CD8-positive, alpha-beta memory T cell (primary cell): ENCODE results near the gene SART3. TPM values are rescaled to one million over a fixed set of nuclear protein-coding genes. Genes with fewer than 3 reads are reported as not detected.
A peak's percentile ranks its signal among the peaks of the same experiment; 100 is the strongest.

ENCODE experiments used
- CTCF ChIA-PET: fragments of 350-600 bp; sonication (Branson Sonifier 250); formaldehyde crosslinking; loops from one replicate; lab custom pipeline; 2021; ENCODE audit warnings: antibody characterized with exemption; lab: Charles Lee
- POLR2A ChIA-PET: fragments of 350-600 bp; sonication (Branson Sonifier 250); formaldehyde crosslinking; loops from one replicate; lab custom pipeline; 2021; ENCODE audit warnings: antibody characterized with exemption; lab: Charles Lee
- DNase-seq, 5 donors: peaks; one replicate each; pipeline versions ENCODE4 v3.0.0 to v3.0.0-alpha.2; 2020 to 2022; ENCODE audit warnings: mixed read lengths in 1 of 5
- H3K27ac ChIP-seq: one replicate; pipeline ENCODE4 v1.7.0; 2013; ENCODE audit warnings: low read depth, mild to moderate bottlenecking, low read length, moderate library complexity
- H3K27me3 ChIP-seq: 2 replicates; pipeline ENCODE4 v1.7.0; 2013; ENCODE audit warnings: low read length, mild to moderate bottlenecking; ENCODE audit not compliant: insufficient read depth, poor library complexity, severe bottlenecking
- H3K36me3 ChIP-seq: 2 replicates; pipeline ENCODE4 v1.7.0; 2013; ENCODE audit warnings: mild to moderate bottlenecking, low read length, moderate library complexity; ENCODE audit not compliant: insufficient read depth
- H3K4me1 ChIP-seq: 2 replicates; pipeline ENCODE4 v1.7.0; 2013; ENCODE audit warnings: mild to moderate bottlenecking, low read length, moderate library complexity; ENCODE audit not compliant: insufficient read depth
- H3K4me3 ChIP-seq: 2 replicates; pipeline ENCODE4 v1.7.0; 2013; ENCODE audit warnings: mild to moderate bottlenecking, low read length
- H3K9me3 ChIP-seq: 2 replicates; pipeline ENCODE4 v1.7.0; 2013; ENCODE audit warnings: mild to moderate bottlenecking, low read length
- H3K27ac Mint-ChIP-seq, 8 donors: one replicate each; pipeline ENCODE4 v1.8.0; 2020 to 2021; ENCODE audit warnings: mixed read lengths in 8 of 8, mild to moderate bottlenecking in 6 of 8, inconsistent platforms in 3 of 8, moderate library complexity in 3 of 8
- H3K27me3 Mint-ChIP-seq, 2 donors: one replicate each; pipeline ENCODE4 v1.8.0; 2020 to 2021; ENCODE audit warnings: mixed read lengths in 2 of 2, mild to moderate bottlenecking in 1 of 2, moderate library complexity in 1 of 2
- H3K36me3 Mint-ChIP-seq, 3 donors: one replicate each; pipeline ENCODE4 v1.8.0; 2020 to 2021; ENCODE audit warnings: mixed read lengths in 3 of 3, inconsistent platforms in 1 of 3, mild to moderate bottlenecking in 1 of 3
- H3K4me1 Mint-ChIP-seq, 3 donors: one replicate each; pipeline ENCODE4 v1.8.0; 2020 to 2021; ENCODE audit warnings: mixed read lengths in 3 of 3, inconsistent platforms in 1 of 3, mild to moderate bottlenecking in 1 of 3
- H3K4me3 Mint-ChIP-seq, 7 donors: one replicate each; pipeline ENCODE4 v1.8.0; 2020 to 2021; ENCODE audit warnings: mixed read lengths in 7 of 7, mild to moderate bottlenecking in 6 of 7, moderate library complexity in 4 of 7, inconsistent platforms in 2 of 7
- H3K9me3 Mint-ChIP-seq, 5 donors: one replicate each; pipeline ENCODE4 v1.8.0; 2020 to 2022; ENCODE audit warnings: mixed read lengths in 5 of 5, mild to moderate bottlenecking in 3 of 5, moderate library complexity in 2 of 5, inconsistent platforms in 1 of 5
- polyA plus RNA-seq: library from polyadenylated mRNA; unstranded; fragments of 300-500 nt; fragmentation: Illumina TruSeq; gene quantifications from one replicate; pipeline ENCODE4 v1.2.3, GENCODE V29; 2021
- total RNA-seq, 2 experiments: library from RNA; stranded (reverse); gene quantifications; one replicate each; pipeline ENCODE4 v1.2.3, GENCODE V29; 2021

SART3 gene, protein sequence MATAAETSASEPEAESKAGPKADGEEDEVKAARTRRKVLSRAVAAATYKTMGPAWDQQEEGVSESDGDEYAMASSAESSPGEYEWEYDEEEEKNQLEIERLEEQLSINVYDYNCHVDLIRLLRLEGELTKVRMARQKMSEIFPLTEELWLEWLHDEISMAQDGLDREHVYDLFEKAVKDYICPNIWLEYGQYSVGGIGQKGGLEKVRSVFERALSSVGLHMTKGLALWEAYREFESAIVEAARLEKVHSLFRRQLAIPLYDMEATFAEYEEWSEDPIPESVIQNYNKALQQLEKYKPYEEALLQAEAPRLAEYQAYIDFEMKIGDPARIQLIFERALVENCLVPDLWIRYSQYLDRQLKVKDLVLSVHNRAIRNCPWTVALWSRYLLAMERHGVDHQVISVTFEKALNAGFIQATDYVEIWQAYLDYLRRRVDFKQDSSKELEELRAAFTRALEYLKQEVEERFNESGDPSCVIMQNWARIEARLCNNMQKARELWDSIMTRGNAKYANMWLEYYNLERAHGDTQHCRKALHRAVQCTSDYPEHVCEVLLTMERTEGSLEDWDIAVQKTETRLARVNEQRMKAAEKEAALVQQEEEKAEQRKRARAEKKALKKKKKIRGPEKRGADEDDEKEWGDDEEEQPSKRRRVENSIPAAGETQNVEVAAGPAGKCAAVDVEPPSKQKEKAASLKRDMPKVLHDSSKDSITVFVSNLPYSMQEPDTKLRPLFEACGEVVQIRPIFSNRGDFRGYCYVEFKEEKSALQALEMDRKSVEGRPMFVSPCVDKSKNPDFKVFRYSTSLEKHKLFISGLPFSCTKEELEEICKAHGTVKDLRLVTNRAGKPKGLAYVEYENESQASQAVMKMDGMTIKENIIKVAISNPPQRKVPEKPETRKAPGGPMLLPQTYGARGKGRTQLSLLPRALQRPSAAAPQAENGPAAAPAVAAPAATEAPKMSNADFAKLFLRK
- total RNA-seq (10 to 100 TPM; 82.4 to 82.7 TPM), polyA plus RNA-seq (40.1 TPM)

DNA sequence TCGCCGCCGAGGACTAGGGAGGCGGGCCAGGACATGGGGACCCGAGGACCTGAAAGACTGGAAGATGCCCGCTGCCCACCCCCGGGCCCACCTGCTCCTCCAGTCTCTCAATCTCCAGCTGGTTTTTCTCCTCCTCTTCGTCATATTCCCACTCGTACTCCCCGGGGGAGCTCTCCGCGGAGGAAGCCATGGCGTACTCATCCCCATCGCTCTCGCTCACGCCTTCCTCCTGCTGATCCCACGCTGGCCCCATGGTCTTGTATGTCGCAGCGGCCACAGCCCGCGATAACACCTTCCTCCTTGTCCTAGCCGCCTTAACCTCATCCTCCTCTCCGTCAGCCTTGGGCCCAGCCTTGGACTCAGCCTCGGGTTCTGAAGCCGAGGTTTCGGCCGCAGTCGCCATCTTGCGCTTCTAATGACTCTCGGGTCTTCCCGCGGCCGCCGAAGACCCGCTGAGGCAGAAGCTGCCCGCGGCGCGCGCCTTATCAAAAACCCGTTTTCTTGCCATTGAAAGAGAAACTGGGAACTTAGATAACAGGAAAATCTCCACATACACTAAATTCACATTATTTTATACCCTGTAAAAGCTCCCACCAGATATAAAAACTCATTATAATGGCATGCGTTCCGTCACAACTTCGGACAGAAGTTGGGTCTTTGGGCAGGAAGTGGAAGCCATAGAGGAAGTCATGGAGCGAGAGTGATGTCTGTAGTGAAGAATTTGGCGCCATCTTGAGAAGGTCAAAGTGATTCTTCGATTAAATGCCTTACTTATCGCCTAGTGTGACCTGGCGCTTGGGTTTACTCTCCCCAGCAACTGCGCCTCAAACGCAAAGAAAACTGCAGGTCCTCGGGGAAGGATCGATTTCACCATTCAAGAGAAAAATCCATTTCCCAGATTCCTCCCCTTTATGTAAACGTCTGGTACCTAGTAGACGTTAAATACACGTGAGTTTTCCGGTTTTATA is at the start of gene SART3:
Gene SART3, minus strand, starts transcription at position 422 of the 968 bp plus-strand sequence. Its CDS starts 19 bp downstream, at position 403.
- Mint-ChIP-seq H3K27me3 (no peaks in the 10 kb centered on the region), H3K4me3 (peak within 1 kb of the TSS; percentile 98 to 100 (median 100)), H3K9me3 (no peaks in the 10 kb centered on the region), H3K27ac (peak within 1 kb of the TSS; percentile 97 to 100 (median 100)), H3K36me3 (peaks cover 0 to 73% (median 5%) of the 10 kb centered on the region in 3 donors), H3K4me1 (peaks cover 62 to 83% (median 77%) of the 10 kb centered on the region in 3 donors)
- Histone ChIP-seq H3K36me3 (peaks cover 25% of the 10 kb centered on the region), H3K9me3 (no peaks in the 10 kb centered on the region), H3K27me3 (no peaks in the 10 kb centered on the region), H3K4me1 (peaks cover 59% of the 10 kb centered on the region), H3K4me3 (peak within 1 kb of the TSS; percentile 96), H3K27ac (peak within 1 kb of the TSS; percentile 93)
- ChIA-PET CTCF (interaction anchor here (1.7 to 18.3 kb wide), 3 partner anchors 57 to 243 kb away, joined by 10 to 206 read pairs (median 24); no protein-coding TSS in a partner anchor), POLR2A (interaction anchor here (0.9 to 6.3 kb wide), 6 partner anchors 11 to 491 kb away, joined by 4 to 67 read pairs (median 5); partner anchors contain the start of genes SELPLG, SSH1 and USP30)
- DNase-seq = peak; percentile 70 to 88 (median 85)

DNA sequence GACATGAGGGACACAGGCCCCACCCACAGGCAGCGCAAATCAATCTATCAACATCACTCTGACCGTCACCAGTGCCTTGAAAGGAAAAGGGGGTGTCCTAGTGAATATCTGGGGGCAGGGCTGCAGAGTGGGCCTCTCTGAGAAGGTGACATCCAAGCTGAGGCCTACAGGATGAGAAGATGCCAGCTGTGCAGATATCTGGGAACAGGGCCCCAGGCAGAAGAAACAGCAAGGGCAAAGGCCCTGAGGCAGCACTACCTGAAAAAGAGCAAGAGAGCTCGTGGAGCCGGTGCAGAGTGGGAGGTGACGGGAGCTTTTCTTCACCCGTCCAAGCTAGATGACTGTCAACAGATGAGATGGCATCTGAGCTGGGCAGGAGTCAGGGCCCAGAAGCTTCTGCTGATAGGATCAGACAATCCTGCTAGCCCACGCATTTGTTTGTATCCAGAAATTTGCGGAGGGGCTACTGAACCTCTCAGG is 49.4 kb upstream of the SART3 start:
- Histone ChIP-seq H3K4me3 (no peak overlapping the region), H3K27ac (no peak overlapping the region), H3K9me3 (peaks cover under 1% of the 10 kb centered on the region), H3K27me3 (no peaks in the 10 kb centered on the region), H3K36me3 (no peaks in the 10 kb centered on the region), H3K4me1 (no peaks in the 10 kb centered on the region)
- ChIA-PET POLR2A (no interaction called here), CTCF (interaction anchor here (0.8 to 5.6 kb wide), 5 partner anchors 8 to 54 kb away, joined by 3 to 28 read pairs (median 6); partner anchors contain the start of gene SELPLG)
- Mint-ChIP-seq H3K9me3 (peaks cover 0 to 2% (median 0%) of the 10 kb centered on the region in 5 donors), H3K4me1 (peaks cover 15 to 16% (median 15%) of the 10 kb centered on the region in 3 donors), H3K4me3 (no peak overlapping the region), H3K27ac (peak overlapping the region in 3 of 8 donors; percentile 43 to 86 (median 69)), H3K36me3 (peaks cover 0 to 3% (median 0%) of the 10 kb centered on the region in 3 donors), H3K27me3 (peaks cover 0 to 3% of the 10 kb centered on the region in 2 donors)
- DNase-seq = no peak

DNA sequence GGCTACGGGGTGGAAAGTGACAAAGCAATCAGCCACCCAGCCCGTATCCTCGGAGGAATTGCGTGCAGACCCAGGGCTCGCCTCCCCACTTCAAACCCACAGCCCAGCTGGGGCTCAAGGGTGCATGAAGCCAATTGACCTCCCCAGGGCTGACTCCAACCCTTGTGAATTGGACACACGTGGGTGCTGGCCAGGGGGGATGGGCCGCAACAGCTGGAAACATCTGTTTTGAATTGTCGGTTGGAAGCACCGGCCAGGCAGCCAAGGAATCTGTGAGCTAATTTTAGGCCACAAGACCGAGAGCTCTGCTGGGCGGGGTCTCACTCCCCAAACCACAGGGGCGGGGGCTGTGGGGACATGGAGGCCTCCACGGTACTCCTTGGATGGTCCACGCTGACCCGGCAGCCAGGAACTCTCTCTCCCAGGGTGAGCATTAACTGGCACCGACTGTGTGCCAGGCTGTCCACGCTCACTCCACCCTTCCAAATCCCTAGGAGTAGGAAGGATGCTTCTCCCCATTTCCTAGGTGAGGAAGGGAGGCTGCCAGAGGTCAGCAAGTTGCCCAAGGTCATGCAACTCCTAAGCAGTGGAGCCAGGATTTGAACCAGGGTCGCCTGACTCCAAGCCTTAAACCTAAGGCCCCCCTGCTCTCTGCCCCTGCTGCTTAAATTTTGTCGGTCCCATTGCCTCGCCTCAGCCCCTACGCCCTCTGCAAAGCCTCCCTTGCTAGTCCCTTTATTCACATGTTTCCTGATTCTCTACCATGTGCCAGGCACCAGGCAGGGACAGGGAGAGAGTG is 48.8 kb upstream of the SART3 start:
- no peaks in the 10 kb centered on the region for H3K9me3 ChIP-seq
- Mint-ChIP-seq H3K4me1 (peaks cover 14 to 15% (median 15%) of the 10 kb centered on the region in 3 donors), H3K36me3 (peaks cover 0 to 3% (median 0%) of the 10 kb centered on the region in 3 donors), H3K9me3 (no peaks in the 10 kb centered on the region), H3K4me3 (no peak overlapping the region), H3K27ac (peak overlapping the region in 2 of 8 donors; percentile 43 to 63), H3K27me3 (peaks cover 0 to 3% of the 10 kb centered on the region in 2 donors)
- no peak for DNase-seq
- H3K27me3 ChIP-seq = no peaks in the 10 kb centered on the region
- CTCF ChIA-PET = interaction anchor here (1.1 to 5.6 kb wide), 3 partner anchors 8 to 54 kb away, joined by 4 to 28 read pairs (median 7); partner anchors contain the start of gene SELPLG
- POLR2A ChIA-PET = no interaction called here
- no peaks in the 10 kb centered on the region for H3K4me1 ChIP-seq
- no peak overlapping the region for H3K27ac ChIP-seq
- H3K4me3 ChIP-seq = no peak overlapping the region
- no peaks in the 10 kb centered on the region for H3K36me3 ChIP-seq

DNA sequence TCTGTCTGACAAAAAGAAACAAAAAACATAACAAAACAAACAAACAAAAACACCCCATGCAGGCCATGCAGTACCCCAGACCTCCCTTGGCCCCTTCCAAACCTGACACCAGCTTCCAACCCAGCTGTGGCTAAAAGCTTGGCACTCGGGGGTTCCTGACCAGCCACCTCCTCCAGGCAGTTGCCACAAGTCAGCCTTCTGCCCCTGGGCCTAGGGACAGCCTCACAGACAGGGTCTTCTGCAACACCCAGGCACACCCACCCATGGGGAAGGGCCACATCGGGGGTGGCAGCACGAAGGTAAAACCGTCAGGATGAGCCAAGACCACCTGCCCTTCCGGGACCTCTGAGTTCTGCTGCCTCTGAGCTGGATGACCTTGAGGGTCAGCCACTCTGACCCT is 47.6 kb upstream of the SART3 start:
- Mint-ChIP-seq H3K4me3 (no peak overlapping the region), H3K27ac (peak overlapping the region in 1 of 8 donors; percentile 17), H3K9me3 (no peaks in the 10 kb centered on the region), H3K36me3 (no peaks in the 10 kb centered on the region), H3K27me3 (peaks cover 0 to 3% of the 10 kb centered on the region in 2 donors), H3K4me1 (peaks cover 8 to 11% (median 8%) of the 10 kb centered on the region in 3 donors)
- H3K36me3 ChIP-seq = no peaks in the 10 kb centered on the region
- POLR2A ChIA-PET = interaction anchor here (0.7 kb wide), 1 partner anchor 8 kb away, joined by 3 read pairs; no protein-coding TSS in a partner anchor
- H3K27ac ChIP-seq = no peak overlapping the region
- H3K27me3 ChIP-seq = no peaks in the 10 kb centered on the region
- H3K4me1 ChIP-seq = no peaks in the 10 kb centered on the region
- no peaks in the 10 kb centered on the region for H3K9me3 ChIP-seq
- CTCF ChIA-PET = interaction anchor here (0.8 to 5.6 kb wide), 2 partner anchors 9 to 27 kb away, joined by 3 to 28 read pairs; no protein-coding TSS in a partner anchor
- no peak for DNase-seq
- no peak overlapping the region for H3K4me3 ChIP-seq

DNA sequence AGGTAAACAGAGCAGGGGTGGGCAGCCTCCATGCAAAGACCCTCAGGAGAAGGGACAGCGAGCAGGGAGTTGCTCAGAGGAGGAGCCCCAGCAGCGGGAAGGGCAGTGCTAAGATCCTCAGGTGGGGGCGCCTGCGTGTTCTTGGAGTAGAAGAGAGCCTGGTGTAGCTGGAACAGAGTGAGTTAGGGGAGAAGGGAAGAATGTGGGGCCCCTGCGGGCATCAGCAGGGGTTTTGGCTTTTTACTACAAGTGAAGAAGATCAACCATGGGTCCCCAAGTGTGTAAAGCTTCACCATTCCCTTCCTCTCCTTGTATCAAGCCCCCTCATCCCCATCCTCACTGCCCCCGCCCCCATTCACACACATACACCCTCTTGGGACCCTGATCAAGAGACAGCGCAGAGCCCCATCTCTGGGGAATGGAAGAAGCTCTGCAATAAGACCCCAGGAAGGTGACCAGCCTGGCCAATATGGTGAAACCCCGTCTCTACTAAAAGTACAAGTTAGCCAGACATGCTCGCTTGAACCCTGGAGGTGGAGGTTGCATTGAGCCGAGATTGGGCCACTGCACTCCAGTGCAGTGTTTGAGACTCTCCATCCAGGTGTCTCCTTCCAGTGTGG is 47.1 kb upstream of the SART3 start:
- H3K36me3 ChIP-seq = no peaks in the 10 kb centered on the region
- H3K27me3 ChIP-seq = no peaks in the 10 kb centered on the region
- POLR2A ChIA-PET = interaction anchor here (0.7 kb wide), 1 partner anchor 8 kb away, joined by 3 read pairs; no protein-coding TSS in a partner anchor
- no peaks in the 10 kb centered on the region for H3K4me1 ChIP-seq
- H3K36me3 Mint-ChIP-seq = no peaks in the 10 kb centered on the region
- no peak for DNase-seq
- H3K4me3 Mint-ChIP-seq = no peak overlapping the region
- no peaks in the 10 kb centered on the region for H3K9me3 Mint-ChIP-seq
- peak overlapping the region in 1 of 8 donors; percentile 17 for H3K27ac Mint-ChIP-seq
- H3K4me1 Mint-ChIP-seq = peaks cover 8 to 11% (median 8%) of the 10 kb centered on the region in 3 donors
- peaks cover 0 to 3% of the 10 kb centered on the region in 2 donors for H3K27me3 Mint-ChIP-seq
- no peak overlapping the region for H3K27ac ChIP-seq
- no peaks in the 10 kb centered on the region for H3K9me3 ChIP-seq
- H3K4me3 ChIP-seq = no peak overlapping the region
- CTCF ChIA-PET = interaction anchor here (1.1 to 5.6 kb wide), 2 partner anchors 10 to 44 kb away, joined by 4 to 28 read pairs; no protein-coding TSS in a partner anchor

DNA sequence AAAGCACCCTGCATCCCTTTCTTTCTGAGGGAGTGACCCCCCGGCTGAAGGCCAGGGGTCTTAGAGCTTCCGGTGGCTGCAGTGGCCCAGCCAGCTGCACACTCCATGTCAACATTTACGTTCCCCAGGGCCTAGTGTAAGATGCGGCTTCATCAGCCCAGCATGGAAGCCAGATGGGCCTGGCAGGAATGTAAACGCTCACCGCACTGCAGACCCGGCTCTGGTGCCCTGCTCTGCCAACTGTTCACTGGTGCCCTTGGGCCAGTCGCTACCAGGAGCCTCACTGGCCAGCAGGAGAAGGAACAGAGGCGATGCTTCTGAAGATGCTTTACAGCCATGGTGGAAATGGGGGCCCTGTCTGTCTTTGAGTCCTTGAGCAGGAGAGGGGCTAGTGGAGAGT is 45.5 kb upstream of the SART3 start:
- Mint-ChIP-seq H3K4me3 (no peak overlapping the region), H3K36me3 (no peaks in the 10 kb centered on the region), H3K27ac (no peak overlapping the region), H3K4me1 (peaks cover 0 to 2% (median 0%) of the 10 kb centered on the region in 3 donors), H3K27me3 (peaks cover 0 to 3% of the 10 kb centered on the region in 2 donors), H3K9me3 (no peaks in the 10 kb centered on the region)
- no peaks in the 10 kb centered on the region for H3K27me3 ChIP-seq
- H3K36me3 ChIP-seq = no peaks in the 10 kb centered on the region
- H3K4me3 ChIP-seq = no peak overlapping the region
- H3K4me1 ChIP-seq = no peaks in the 10 kb centered on the region
- ChIA-PET POLR2A (no interaction called here), CTCF (interaction anchor here (5.6 kb wide), 1 partner anchor 12 kb away, joined by 28 read pairs; no protein-coding TSS in a partner anchor)
- H3K9me3 ChIP-seq = no peaks in the 10 kb centered on the region
- no peak for DNase-seq
- H3K27ac ChIP-seq = no peak overlapping the region
